ENCODE data around the gene HAUS1. TPM values are rescaled to one million over a fixed set of nuclear protein-coding genes. Genes with fewer than 3 reads are reported as not detected.
"Not testable (repeated sequence)": the region's sequence is repeated elsewhere in the genome, so short reads cannot be mapped to it uniquely, and the experiment has no call there.

The HAUS1 gene
- polyA plus RNA-seq, 3 donors = 42.3 to 53.0 (median 45.7) TPM

- peak; percentile 67 for DNase-seq
Measured at GRCh38 chr18:46073474-46074331, 30.5 kb upstream of the HAUS1 start.

DNA sequence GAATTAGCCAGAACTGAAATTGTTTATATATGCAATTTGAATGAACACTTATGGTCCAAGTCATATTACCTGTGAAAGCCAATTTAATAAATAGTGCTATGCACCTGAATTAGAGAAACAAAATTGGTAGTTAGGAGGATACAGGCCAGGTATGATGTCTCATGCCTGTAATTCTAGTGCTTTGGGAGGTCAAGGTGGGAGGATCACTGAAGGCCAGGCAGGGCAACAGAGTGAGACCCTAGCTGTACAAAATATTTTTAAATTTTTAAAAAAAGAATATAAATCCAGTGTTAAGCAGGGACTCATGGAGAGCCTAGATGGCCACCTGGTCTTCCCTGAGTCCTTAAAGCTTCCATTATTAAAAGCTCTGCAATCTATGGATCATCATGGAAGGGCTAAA, 24.8 kb upstream of the HAUS1 start:
- no peak for DNase-seq

GRCh38 chr18:46080156-46080555, 24.0 kb upstream of the HAUS1 start:
- DNase-seq = no peak

- no peak for DNase-seq
Measured at GRCh38 chr18:46084431-46084830, 19.8 kb upstream of the HAUS1 start.

GRCh38 chr18:46088501-46088900, 15.7 kb upstream of the HAUS1 start:
- DNase-seq = not testable (repeated sequence)

GRCh38 chr18:46095532-46095931, 8.7 kb upstream of the HAUS1 start:
- no peak for DNase-seq

DNA sequence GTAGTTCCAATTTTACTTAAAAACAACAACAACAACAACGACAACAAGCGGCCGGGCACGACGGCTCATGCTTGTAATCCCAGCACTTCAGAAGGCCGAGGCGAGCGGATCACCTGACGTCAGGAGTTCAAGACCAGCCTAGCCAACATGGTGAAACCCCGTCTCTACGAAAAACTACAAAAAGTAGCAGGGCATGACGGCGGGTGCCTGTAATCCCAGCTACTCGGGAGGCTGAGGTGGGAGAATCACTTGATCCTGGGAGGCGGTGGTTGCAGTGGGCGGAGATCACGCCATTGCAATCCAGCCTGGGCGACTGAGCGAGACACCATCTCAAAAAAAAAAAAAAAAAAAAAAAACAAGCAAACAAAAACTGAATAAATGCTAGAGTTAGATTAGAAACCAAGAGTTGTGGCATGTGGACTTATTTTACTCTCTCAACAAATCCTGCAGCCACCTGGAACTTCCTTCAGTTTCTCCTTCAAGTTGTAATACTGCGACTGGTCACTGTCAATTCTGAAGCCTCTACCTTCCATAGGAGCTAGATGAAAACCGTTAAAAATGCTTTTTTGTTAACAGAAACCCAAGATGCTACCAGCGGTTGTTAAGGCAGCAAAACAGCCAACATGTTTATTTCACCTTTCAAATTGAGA, 7.4 kb upstream of the HAUS1 start:
- no peak for DNase-seq

DNA sequence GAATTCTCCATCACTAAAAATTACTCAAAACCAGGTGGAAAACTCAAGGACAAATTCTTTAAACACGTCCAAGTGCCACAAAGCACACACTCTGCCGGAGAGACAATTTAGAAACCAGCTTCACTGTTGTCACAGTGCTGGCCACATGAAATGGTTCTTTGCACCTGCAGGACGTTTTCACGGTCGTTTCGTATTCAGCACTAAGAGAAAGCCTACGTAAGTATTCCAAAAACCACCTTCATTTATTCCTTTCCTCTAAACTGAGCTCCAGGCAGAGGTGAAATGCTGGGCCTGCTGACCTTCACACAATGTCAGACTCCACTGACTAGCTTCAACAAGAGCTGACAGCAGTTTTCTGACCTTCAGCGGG, 6.8 kb upstream of the HAUS1 start:
- no peak for DNase-seq

- peak; percentile 91 for DNase-seq
Measured at GRCh38 chr18:46097801-46098615, 6.2 kb upstream of the HAUS1 start, which contains the start of gene ATP5F1A. Gene ATP5F1A, minus strand, starts transcription at chr18:46098296. Its CDS starts 65 bp downstream, at chr18:46098231.

- DNase-seq = no peak
Measured at GRCh38 chr18:46098616-46098933, 5.6 kb upstream of the HAUS1 start.

- no peak for DNase-seq
Measured at GRCh38 chr18:46099463-46099862, 4.7 kb upstream of the HAUS1 start.

GRCh38 chr18:46109386-46109785, 5.2 kb downstream of the HAUS1 start:
- DNase-seq = no peak

GRCh38 chr18:46110406-46110805, 6.2 kb downstream of the HAUS1 start:
- no peak for DNase-seq

- no peak for DNase-seq
Measured at GRCh38 chr18:46113751-46114150, 9.6 kb downstream of the HAUS1 start.

GRCh38 chr18:46126625-46127024, 22.4 kb downstream of the HAUS1 start:
- DNase-seq = not testable (repeated sequence)

GRCh38 chr18:46130061-46130460, 25.9 kb downstream of the HAUS1 start:
- DNase-seq = no peak

GRCh38 chr18:46130549-46130948, 26.4 kb downstream of the HAUS1 start:
- DNase-seq = not testable (repeated sequence)

- DNase-seq = no peak
Measured at GRCh38 chr18:46133534-46133933, 29.3 kb downstream of the HAUS1 start.

DNA sequence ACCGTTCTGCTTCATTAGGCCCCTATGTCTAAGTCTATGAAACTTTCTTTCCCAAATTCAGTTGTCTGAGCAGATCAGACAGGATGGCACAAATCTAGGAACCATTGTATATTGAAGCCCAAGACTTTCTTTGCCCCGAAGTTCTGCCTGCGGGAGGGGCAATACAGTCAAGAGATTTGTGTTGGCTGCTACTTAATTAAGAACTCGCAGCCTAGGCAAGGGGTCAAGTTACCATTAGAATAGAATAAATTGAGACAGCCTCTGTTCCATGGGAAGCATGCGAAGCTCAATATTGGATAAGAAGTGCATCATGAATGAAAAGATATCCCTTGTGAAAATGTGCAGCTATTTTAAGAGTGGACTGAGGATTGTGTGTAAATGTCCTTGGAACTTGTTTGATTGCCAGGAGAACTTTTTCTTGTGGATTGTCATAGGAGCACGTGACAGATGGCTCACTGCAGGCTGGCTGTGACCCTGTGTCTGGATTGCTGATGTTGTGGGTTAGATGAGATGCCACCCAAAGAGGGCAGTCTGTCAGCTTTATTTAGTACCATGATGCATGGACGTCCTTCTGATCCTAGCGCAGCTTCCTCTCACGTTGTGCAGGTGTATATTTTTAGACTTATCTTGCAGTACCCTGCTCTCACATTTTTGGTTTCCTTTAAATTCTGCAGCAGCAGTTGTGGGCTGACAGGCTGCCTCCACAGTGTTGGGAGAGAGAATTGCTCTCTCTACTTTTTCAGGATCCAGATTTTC, 30.9 kb downstream of the HAUS1 start:
- no peak for DNase-seq

DNA sequence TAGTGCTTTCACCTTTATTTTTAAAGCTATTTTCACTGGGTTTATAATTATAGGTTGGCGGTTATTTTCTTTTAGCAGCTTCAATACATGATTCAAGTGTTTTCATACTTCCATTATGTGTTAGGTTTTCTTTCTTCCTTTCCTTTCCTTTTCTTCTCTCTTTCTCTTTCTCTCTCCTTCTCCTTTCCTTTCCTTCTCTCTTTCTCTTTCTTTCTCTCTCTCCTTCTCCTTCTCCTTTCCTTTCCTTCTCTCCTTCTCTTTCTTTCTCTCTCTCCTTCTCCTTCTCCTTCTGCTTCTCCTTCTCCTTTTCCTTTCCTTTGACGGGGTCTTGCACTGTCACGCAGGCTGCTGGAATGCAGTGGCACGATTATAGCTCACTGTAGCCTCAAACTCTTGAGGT, 36.0 kb downstream of the HAUS1 start:
- no peak for DNase-seq

DNA sequence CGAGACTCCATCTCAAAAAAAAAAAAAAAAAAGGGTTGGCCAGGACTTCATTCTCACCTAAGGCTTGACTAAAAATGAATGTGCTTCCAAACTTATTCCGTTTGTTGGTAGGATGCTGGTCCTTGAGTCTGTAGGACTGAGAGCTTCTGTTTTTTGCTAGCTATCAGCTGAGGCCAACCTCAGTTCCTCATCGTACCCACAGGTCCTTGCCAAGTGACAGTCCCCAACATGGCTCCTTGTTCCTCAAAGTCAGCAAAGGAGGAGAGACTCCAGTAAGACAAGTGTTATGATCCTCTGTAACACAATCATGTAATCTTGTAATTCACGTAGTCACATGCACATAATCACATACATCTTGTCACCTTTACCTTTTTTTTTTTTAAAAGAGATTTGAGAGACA, 37.0 kb downstream of the HAUS1 start:
- DNase-seq = no peak

DNA sequence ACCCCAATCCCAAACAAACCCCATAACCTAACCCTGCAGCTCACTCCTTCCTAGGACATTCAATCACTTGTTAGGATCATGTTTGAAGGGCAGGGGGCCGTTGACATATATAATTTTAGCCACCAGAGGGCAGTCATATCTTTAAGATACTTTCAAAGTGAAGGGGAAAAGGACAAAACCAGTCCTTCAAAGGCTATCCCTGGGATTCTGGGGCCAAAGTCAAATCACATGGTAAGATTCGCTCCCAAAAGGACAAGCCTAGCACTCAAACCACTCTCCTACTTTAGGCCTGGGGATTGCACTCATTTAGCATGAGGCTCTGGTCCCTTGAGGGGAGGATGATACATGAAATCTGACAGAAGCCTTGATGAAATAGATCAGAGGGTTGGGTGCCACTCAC, 44.6 kb downstream of the HAUS1 start:
- DNase-seq = peak; percentile 20
